GM12875 (cell line): ENCODE measurements around the gene USF1.

Experiments
- H3K4me3 ChIP-seq: one replicate; pipeline ENCODE4 v1.5.1; 2011; ENCODE audit warnings: low read depth, low read length, control low read depth
- CTCF ChIP-seq: IDR thresholded peaks from 2 replicates; pipeline ENCODE4 v1.5.1; 2011; ENCODE audit warnings: low read depth, mild to moderate bottlenecking, control low read depth, inconsistent platforms, low read length, moderate library complexity, borderline replicate concordance; ENCODE audit not compliant: insufficient read depth

The USF1 gene

GRCh38 chr1:161046605-161047228 is 940 bp upstream of the USF1 start:
- H3K4me3 ChIP-seq: peak overlapping the region; percentile 77
- no peak for TF ChIP-seq CTCF

- peak overlapping the region; percentile 77 for H3K4me3 ChIP-seq
- no peak for TF ChIP-seq CTCF
Observed at GRCh38 chr1:161044908-161045735, 655 bp downstream of the USF1 start.

DNA sequence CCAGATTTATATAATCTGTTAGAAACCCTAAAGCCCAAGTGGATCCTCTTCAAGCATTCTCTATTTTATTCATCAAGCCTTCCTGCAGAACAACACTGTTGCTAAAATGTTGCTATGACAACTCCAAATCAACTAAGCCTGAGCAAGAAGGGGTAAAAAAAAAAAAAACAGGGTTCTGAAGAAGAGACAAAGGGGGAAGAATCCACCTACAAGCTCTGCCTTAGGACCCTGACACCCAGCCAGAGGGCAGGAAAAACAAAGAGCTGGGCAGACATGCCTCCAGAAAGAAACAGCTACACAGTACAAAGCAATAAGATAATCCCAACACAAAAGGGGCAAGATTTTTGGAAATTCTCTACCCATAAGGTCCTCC is 1.3 kb downstream of the USF1 start:
- H3K4me3 ChIP-seq: peak overlapping the region; percentile 77
- TF ChIP-seq CTCF: no peak

GRCh38 chr1:161039546-161039945 is 6.2 kb downstream of the USF1 start:
- H3K4me3 ChIP-seq: no peak overlapping the region
- no peak for TF ChIP-seq CTCF

- no peak for TF ChIP-seq CTCF
- H3K4me3 ChIP-seq: peak overlapping the region; percentile 63
Observed at GRCh38 chr1:161039154-161039545, 6.6 kb downstream of the USF1 start.

DNA sequence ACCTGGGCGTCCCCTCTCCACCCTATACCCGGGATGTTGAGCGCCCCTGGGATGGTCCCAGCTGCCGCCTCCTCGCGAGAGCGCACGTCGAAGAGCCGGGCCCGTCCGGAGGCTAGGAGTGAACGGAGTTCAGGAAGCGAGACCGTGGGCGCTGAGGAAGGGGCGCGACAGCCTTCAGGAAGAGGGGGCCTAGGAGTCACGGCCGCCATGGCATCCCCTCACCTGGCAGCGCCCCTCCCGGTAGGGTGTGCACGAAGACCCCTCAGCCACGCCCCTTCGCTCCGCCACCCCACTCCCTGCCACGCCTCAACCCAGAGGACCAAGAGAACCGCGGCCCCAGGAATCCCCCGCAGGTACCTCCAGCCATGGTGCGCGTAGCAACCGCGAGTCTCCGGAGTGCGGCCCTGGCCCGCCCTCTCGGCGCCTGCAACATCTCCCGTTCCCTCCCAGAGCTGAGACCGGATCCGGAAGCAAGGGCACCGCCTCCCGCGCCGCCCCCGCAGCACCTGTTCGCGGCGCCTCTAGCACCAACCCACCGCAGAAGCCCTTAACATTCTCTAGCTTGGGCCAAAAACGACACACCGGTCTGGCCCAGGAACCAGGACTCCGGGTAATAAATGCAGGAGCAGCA is 7.1 kb downstream of the USF1 start, which contains the start of gene TSTD1:
TSS of gene TSTD1 (minus strand) at position 442 of the 631 bp plus-strand sequence. CDS start at position 367, 75 bp downstream.
- H3K4me3 ChIP-seq: peak within 1 kb of the TSS; percentile 63
- no peak for TF ChIP-seq CTCF
